Stimulated activated CD8-positive, alpha-beta memory T cell treated with anti-CD3 and anti-CD28 coated beads, Interleukin-15, amount 100 ng/mL, for 4 hours (primary cell): ENCODE results near the gene GALNT9.

Experiments
- DNase-seq, 2 donors: peaks; one replicate each; pipeline ENCODE4 v3.0.0-alpha.2; 2020; ENCODE audit warnings: low read depth in 2 of 2

Gene GALNT9

DNA sequence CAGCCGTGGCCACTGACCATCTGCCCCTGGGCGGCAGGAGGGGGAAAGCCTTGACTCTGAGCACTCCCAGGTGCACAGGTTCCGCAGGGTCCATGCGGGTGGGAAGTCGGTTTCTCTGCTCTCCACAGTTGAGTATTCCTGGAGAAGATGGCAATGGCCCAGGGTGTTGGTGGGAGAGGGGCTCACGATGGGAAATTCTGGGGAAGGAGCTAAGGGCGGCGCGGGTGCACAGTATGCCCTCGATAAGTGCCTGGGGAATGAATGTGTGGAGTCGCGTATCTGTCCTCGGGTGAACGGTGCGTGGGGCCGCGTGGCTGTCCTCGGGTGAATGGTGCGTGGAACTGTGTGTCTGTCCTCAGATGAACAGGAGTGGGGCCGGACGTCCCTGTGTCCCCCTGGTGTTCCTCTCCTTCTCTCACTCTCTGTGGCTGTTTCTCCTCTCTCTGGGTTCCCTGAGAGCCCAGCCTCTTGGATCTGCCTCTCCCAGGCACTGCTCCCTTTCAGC, 147.1 kb downstream of the GALNT9 start:
- DNase-seq = no peak

DNA sequence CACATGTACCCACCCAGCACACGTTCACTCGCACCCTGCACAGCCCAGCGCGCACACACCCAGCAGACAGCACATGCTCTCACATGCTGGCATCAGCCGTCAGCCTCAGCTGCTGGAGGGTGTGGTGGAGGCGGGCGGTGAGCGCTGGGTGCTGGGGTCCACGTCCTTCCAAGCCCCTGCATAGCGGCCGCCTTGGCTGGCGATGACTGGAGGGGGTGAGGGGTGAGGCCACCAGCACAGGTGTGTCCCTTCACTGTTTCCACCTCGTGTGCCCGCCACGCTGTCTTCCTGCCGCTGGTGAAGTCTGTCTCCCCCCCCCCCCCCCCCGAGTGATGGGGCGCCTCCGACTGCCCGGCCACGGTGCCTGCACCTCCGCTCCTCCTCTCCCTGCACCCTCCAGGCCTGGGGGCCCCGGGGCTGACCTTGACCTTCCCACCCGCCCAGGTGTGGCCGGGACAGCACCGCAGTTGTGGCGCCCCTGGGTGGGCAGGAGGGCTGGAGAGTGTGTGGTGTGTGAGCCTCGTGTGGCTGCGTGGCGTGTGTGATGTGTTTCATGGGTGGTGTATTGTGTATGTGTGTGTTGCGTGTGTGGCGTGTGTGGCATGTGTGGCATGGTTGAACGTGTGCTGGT, 147.7 kb downstream of the GALNT9 start:
- no peak for DNase-seq

DNA sequence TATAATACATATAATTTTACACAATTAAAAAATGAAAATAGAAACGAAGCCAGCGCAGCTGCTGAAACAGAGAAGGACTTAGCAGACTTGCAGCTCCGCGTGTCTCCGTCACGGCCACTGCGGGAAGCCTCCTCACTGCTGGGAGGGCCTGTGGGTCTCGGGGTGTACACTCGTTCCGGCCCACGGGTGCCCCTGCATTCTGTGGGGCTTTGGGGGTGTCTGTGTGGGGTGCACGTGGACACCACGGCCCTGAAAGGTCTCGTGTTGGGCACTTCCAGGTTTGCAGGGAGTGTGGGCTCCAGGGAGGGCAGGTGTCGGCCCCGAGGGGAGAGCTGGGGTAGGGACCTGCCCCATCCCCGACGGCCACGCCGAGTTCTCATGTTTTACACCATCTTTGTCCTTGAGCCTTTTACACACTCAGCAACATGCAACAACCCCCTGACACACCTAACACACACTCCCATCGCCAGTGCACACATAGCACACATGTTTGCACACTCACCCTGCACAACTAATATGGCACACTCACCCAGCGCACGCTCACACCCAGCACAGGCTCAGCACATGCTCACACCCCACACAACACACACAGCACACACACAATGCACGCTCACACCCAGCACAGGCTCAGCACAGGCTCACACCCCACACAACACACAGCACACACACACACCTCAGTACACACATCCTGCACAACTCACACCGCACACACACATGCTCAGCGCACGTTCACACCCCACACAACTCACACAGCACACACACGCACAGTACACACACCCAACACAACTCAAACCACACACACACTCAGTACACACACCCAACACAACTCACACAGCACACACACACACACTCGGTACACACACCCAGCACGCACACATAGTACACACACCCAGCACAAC, 148.5 kb downstream of the GALNT9 start:
- DNase-seq = no peak

- no peak for DNase-seq
Observed at GRCh38 chr12:132179431-132180362, 149.7 kb downstream of the GALNT9 start.

DNA sequence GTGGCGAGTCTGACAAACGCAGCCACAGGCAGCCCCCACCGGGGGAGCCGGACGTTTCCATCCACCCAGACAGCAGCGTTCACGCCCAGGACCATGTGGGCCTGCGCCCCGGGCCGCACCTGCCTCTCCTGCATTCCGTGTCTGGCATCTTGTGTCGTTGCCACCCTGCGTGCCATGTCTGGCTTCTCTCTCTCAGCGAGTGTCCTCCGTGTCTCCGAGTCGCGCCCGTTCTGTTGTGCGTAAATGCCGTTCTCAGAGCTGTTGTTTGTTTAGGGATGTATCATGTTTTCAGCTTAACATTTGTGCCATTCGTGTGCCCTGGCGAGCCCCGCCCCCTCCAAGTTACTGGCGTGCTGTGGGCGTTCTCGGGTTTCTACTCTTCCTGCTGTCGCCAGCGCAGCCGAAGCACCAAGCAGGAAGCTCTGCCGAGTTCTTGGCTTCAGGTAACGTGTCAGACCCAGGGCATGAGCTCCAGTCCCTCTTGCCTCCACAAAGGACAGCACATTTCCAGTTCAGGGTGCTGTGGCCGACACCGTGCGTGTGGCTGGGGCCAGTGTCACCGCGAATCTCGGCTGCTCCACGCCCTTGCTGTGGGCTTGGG, 150.5 kb downstream of the GALNT9 start:
- no peak for DNase-seq

DNA sequence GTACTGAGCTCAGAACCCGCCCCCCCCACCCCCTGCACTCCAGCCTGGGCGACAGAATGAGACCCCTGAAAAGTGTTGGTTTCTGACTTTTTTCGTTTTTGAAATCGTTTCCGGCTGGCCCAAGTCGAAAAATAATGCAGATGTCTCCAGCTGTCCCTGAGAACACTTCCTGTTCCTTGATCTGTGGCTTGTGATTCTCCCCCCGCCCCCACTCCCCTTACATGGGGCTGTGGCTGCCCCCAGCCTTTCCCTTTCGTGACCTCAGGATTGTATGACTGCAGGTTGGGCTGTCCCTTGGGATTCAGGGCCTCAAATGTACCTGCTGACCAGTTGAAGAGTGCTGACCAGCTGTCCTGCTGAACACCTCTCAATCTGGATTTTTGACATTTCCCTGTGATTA, 151.1 kb downstream of the GALNT9 start:
- no peak for DNase-seq

GRCh38 chr12:132176920-132177551, 152.4 kb downstream of the GALNT9 start:
- no peak for DNase-seq

- DNase-seq = no peak
Observed at GRCh38 chr12:132176385-132176919, 152.9 kb downstream of the GALNT9 start.

GRCh38 chr12:132175496-132176384, 153.6 kb downstream of the GALNT9 start:
- DNase-seq = no peak

GRCh38 chr12:132174839-132175490, 154.4 kb downstream of the GALNT9 start:
- DNase-seq = no peak

- DNase-seq = no peak
Observed at GRCh38 chr12:132174015-132174838, 155.2 kb downstream of the GALNT9 start.

- no peak for DNase-seq
Observed at GRCh38 chr12:132173135-132174014, 156.0 kb downstream of the GALNT9 start.

DNA sequence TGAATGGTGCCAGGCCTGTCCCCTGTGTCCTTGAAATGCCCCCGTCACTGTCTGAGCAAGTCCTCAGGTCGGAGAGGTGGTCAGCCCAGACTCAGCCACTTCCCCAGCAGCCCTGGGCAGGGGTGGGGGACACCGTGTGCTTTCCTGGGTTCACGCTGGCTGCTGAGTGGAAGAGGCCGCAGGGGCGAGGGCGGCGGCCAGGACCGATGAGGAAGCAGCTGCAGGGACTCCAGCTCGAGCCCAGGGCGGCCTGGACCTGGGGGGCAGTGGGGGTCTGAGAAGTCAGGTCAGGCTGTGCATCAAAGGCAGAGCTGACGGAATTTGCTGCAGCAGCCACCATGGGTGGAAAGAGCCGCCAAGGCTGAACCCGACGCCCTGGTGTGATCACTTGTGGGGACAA, 156.8 kb downstream of the GALNT9 start:
- DNase-seq = no peak

GRCh38 chr12:132171968-132172521, 157.3 kb downstream of the GALNT9 start:
- no peak for DNase-seq

DNA sequence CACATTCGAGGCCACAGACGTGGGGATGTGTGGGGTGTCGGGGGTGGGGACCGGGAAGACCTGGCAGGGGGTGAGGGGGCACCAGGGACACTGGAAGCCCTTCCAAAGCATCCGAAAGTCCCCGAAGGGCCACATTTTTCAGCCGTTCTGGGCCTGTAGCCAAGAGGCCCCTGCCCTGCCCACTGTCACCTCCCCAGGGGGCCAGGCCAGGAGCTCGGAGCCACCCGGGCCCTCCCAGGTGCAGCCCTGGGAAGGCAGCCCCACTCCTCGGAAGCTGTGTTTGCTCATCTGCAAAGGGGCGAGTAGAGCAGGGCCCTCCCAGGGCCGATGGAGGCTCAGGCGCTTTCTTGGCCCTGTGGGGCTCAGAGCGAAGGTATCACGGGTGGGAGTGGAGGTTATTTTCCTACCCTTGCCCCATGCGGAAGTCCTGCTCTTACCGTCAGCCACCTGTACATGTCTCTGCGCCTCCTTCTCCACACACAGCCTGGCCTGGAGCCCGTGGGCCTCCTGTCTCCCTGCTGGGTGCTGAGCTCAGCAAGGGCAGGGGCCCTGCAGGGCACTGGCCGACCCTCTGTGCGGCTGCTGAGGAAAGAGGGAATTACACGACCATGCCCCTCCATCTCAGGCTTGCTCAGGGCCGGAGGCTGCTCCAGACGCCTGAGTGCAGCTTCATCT, 158.0 kb downstream of the GALNT9 start:
- no peak for DNase-seq

DNA sequence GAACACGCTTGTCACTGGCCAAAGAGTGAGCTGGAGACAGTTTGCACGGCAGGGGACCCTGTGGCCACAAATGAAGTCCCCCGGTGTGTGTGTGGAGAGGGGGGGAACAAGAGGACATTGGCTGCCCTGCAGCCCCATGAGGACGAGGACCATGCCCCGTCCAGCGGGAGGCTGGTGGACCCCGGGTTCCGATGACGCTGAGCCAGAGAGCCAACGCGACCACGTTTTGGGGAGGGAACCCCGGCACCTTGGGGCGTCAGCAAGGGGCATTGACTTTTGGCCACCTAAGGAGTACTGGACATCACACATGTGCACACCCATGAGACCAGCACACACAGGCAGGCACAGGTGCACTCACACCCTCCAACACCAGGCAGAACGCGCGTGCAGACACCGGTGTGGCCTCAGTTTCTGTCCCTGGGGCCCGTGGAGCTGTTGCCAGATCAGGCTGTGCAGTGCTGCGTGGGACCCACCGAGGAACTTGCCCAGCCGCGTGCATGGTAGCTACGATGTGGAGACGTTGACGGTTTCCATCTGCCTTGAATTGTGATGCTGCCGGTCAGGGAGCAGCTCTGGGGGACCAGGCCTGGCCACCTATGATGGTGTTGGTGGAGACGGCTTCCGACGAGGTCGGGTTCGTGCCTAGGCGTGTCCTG, 158.6 kb downstream of the GALNT9 start:
- no peak for DNase-seq
